ENCODE results near the gene ENPP1. TPM values are rescaled to one million over a fixed set of nuclear protein-coding genes. Genes with fewer than 3 reads are reported as not detected.

Gene ENPP1
- total RNA-seq, 1 donor from 2014 or later, result 7.1 TPM

- H3K4me1 Mint-ChIP-seq (ENCODE audit: low read depth, unreplicated experiment), result peaks cover 2% of the 10 kb centered on the region
- H3K4me3 Mint-ChIP-seq (ENCODE audit: unreplicated experiment), result no peak overlapping the region
- Histone ChIP-seq H3K27me3 (ENCODE audit: insufficient read depth, low read length) (no peaks in the 10 kb centered on the region), H3K9ac (ENCODE audit: low read length) (no peak overlapping the region), H3K36me3 (ENCODE audit: insufficient read depth, low read length) (no peaks in the 10 kb centered on the region), H3K9me3 (ENCODE audit: insufficient read depth, low read depth, low read length) (no peaks in the 10 kb centered on the region), H2AFZ (ENCODE audit: low read depth, low read length) (no peak overlapping the region), H3K4me3 (ENCODE audit: insufficient read depth, low read depth, low read length) (no peak overlapping the region), H3K27ac (ENCODE audit: low read depth, low read length) (no peak overlapping the region), H3K79me2 (ENCODE audit: insufficient read depth, low read length) (no peaks in the 10 kb centered on the region), H3K4me2 (ENCODE audit: low read length) (no peak overlapping the region), H3K4me1 (ENCODE audit: insufficient read depth, low read length) (no peaks in the 10 kb centered on the region), H4K20me1 (ENCODE audit: insufficient read depth, low read length) (no peaks in the 10 kb centered on the region)
- FAIRE-seq (peak; percentile 75), DNase-seq (ENCODE audit: low read depth) (no peak)
- H3K36me3 Mint-ChIP-seq (ENCODE audit: low read depth, unreplicated experiment), result no peaks in the 10 kb centered on the region
- peaks cover 3% of the 10 kb centered on the region for H3K9me3 Mint-ChIP-seq (ENCODE audit: unreplicated experiment)
- no peak for TF ChIP-seq CTCF (IDR thresholded peaks at IDR 0.05; ENCODE audit: insufficient read depth, low read depth, low read length)
- TF ChIP-seq EZH2 (IDR thresholded peaks at IDR 0.05; ENCODE audit: insufficient read depth, low read length), result no peak
- H3K27me3 Mint-ChIP-seq (ENCODE audit: low read depth, unreplicated experiment), result no peaks in the 10 kb centered on the region
- H3K27ac Mint-ChIP-seq (ENCODE audit: unreplicated experiment), result no peak overlapping the region
These were observed 36.5 kb downstream of the ENPP1 start for GRCh38 chr6:131844243-131844841.

GRCh38 chr6:131846023-131846663 lies 38.3 kb downstream of the ENPP1 start:
- no peak overlapping the region for H3K4me2 ChIP-seq (ENCODE audit: low read length)

More at GRCh38 chr6:131846023-131846663, 38.3 kb downstream of the ENPP1 start:
- H3K27ac Mint-ChIP-seq (ENCODE audit: unreplicated experiment), result no peak overlapping the region
- H3K27ac ChIP-seq (ENCODE audit: low read depth, low read length), result no peak overlapping the region
- no peaks in the 10 kb centered on the region for H3K36me3 ChIP-seq (ENCODE audit: insufficient read depth, low read length)
- TF ChIP-seq CTCF (IDR thresholded peaks at IDR 0.05; ENCODE audit: insufficient read depth, low read depth, low read length), result no peak
- no peak for TF ChIP-seq EZH2 (IDR thresholded peaks at IDR 0.05; ENCODE audit: insufficient read depth, low read length)
- H3K27me3 ChIP-seq (ENCODE audit: insufficient read depth, low read length), result no peaks in the 10 kb centered on the region
- DNase-seq (ENCODE audit: low read depth) (no peak), FAIRE-seq (no peak)
- no peaks in the 10 kb centered on the region for H3K4me1 ChIP-seq (ENCODE audit: insufficient read depth, low read length)
- no peak overlapping the region for H3K4me3 ChIP-seq (ENCODE audit: insufficient read depth, low read depth, low read length)
- H3K9me3 Mint-ChIP-seq (ENCODE audit: unreplicated experiment), result peaks cover 3% of the 10 kb centered on the region
- no peak overlapping the region for H3K9ac ChIP-seq (ENCODE audit: low read length)
- H4K20me1 ChIP-seq (ENCODE audit: insufficient read depth, low read length), result no peaks in the 10 kb centered on the region
- peaks cover under 1% of the 10 kb centered on the region for H3K4me1 Mint-ChIP-seq (ENCODE audit: low read depth, unreplicated experiment)
- no peak overlapping the region for H3K4me3 Mint-ChIP-seq (ENCODE audit: unreplicated experiment)
- H3K79me2 ChIP-seq (ENCODE audit: insufficient read depth, low read length), result no peaks in the 10 kb centered on the region
- no peaks in the 10 kb centered on the region for H3K36me3 Mint-ChIP-seq (ENCODE audit: low read depth, unreplicated experiment)
- H3K9me3 ChIP-seq (ENCODE audit: insufficient read depth, low read depth, low read length), result no peaks in the 10 kb centered on the region
- no peaks in the 10 kb centered on the region for H3K27me3 Mint-ChIP-seq (ENCODE audit: low read depth, unreplicated experiment)
- no peak overlapping the region for H2AFZ ChIP-seq (ENCODE audit: low read depth, low read length)
